Measurements from ENCODE around the gene RHPN2. TPM values are rescaled to one million over a fixed set of nuclear protein-coding genes. Genes with fewer than 3 reads are reported as not detected.
"Not testable (repeated sequence)": the region's sequence is repeated elsewhere in the genome, so short reads cannot be mapped to it uniquely, and the experiment has no call there.

RHPN2 gene
- total and polyA plus RNA-seq, 2 donors (not counting 3 experiments of a cell fraction or from before 2014, with no cell fraction given), result 2.3 to 2.7 TPM

DNA sequence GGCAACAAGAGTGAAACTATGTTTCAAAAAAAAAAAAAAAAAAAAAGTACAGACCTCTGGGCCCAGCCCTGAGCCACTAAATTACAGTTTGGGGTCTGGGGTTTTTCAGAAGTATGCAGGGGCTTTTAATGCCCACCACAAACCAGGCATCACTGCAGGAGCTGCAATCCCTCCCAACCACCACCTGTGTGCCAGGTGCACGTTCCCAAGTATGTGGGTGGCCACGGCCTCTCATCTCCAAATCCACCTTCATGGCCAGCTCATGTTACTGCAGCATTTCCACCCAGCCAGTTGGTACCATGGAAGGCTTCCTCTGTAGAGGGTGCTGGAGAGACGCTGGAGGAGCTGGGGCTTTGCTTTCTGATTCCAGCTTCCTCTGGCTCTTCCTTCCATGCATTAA is 119.4 kb downstream of the RHPN2 start:
- no peak overlapping the region for H3K4me2 ChIP-seq (ENCODE audit: insufficient read depth, low read length)
- no peak overlapping the region for H3K27ac ChIP-seq (ENCODE audit: insufficient read depth, low read depth, low read length)
- intact Hi-C loops (cut with micrococcal nuclease) (no loop called here), dilution Hi-C loops (cut with MboI; ENCODE audit: extremely low pct_ligation_motif_present, low sequenced_read_pairs) (no loop called here)
- H3K9me3 ChIP-seq (replicated peaks; ENCODE audit: control insufficient read depth, insufficient read depth, low read length), result no peaks in the 10 kb centered on the region
- BruUV-seq (replicated peaks), result no TSS peak
- peaks cover 9 to 26% of the 10 kb centered on the region in 2 experiments for H3K36me3 ChIP-seq (ENCODE audit: control insufficient read depth in 2 of 2, extremely low read depth in 1 of 2, insufficient read depth in 2 of 2, low read length in 2 of 2)
- H4K20me1 ChIP-seq (replicated peaks; ENCODE audit: control insufficient read depth, extremely low read depth, insufficient read depth, low read length), result no peaks in the 10 kb centered on the region
- no peaks in the 10 kb centered on the region for H3K79me2 ChIP-seq (ENCODE audit: control insufficient read depth, insufficient read depth, low read length)
- FAIRE-seq (no peak), DNase-seq (ENCODE audit: low read depth, low spot score) (no peak)
- H3K9me1 ChIP-seq (replicated peaks; ENCODE audit: control insufficient read depth, extremely low read depth, insufficient read depth, low read length), result no peaks in the 10 kb centered on the region
- H3K9ac ChIP-seq (replicated peaks; ENCODE audit: extremely low read depth, insufficient read depth, low read length), result no peak overlapping the region
- CTCF ChIA-PET, result no interaction called here
- TF ChIP-seq POLR2AphosphoS5 (IDR thresholded peaks at IDR 0.05; ENCODE audit: insufficient read depth, low read depth, low read length) (no peak), FOS (IDR thresholded peaks at IDR 0.05; ENCODE audit: borderline replicate concordance, insufficient read depth, low read length) (no peak), MYC (IDR thresholded peaks at IDR 0.05; ENCODE audit: low read depth, low read length) (no peak), POLR2A (IDR thresholded peaks at IDR 0.05; ENCODE audit: low read depth, low read length) (no peak)
- no peaks in the 10 kb centered on the region for H3K27me3 ChIP-seq (ENCODE audit: control insufficient read depth in 2 of 2, insufficient read depth in 2 of 2, low read length in 2 of 2)
- no peaks in the 10 kb centered on the region for H3K4me1 ChIP-seq (ENCODE audit: control insufficient read depth, extremely low read depth, insufficient read depth, low read length)
- no peak overlapping the region for H3K4me3 ChIP-seq (replicated peaks in 1 of 3; ENCODE audit: insufficient read depth in 1 of 3, low read depth in 1 of 3, low read length in 3 of 3)
- no peak overlapping the region for H2AFZ ChIP-seq (ENCODE audit: low read depth, low read length)
- POLR2A ChIA-PET, result no interaction called here

DNA sequence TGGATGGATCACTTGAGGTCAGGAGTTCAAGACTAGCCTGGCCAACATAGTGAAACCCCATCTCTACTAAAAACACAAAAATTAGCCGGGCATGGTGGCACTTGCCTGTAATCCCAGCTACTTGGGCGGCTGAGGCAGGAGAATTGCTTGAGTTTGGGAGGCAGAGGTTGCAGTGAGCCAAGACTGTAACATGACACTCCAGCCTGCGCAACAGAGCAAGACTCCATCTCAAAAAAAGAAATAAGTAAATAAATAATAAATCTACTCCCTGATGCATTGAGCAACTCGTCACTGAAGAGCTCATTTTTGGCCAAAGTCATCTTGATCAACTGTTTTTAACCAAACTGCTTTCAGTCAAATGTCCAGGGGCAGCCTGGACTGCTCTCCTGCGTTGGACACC is 123.4 kb downstream of the RHPN2 start:
- H3K4me1 ChIP-seq (ENCODE audit: control insufficient read depth, extremely low read depth, insufficient read depth, low read length); H3K27ac ChIP-seq (ENCODE audit: insufficient read depth, low read depth, low read length); H2AFZ ChIP-seq (ENCODE audit: low read depth, low read length); POLR2A ChIA-PET; intact Hi-C loops (cut with micrococcal nuclease); H3K79me2 ChIP-seq (ENCODE audit: control insufficient read depth, insufficient read depth, low read length); H3K9me1 ChIP-seq (replicated peaks; ENCODE audit: control insufficient read depth, extremely low read depth, insufficient read depth, low read length); BruUV-seq (replicated peaks); H3K9ac ChIP-seq (replicated peaks; ENCODE audit: extremely low read depth, insufficient read depth, low read length); CTCF ChIA-PET; H3K4me3 ChIP-seq (replicated peaks in 1 of 3; ENCODE audit: insufficient read depth in 1 of 3, low read depth in 1 of 3, low read length in 3 of 3); H3K4me2 ChIP-seq (ENCODE audit: insufficient read depth, low read length); H4K20me1 ChIP-seq (replicated peaks; ENCODE audit: control insufficient read depth, extremely low read depth, insufficient read depth, low read length); DNase-seq (ENCODE audit: low read depth, low spot score); H3K9me3 ChIP-seq (replicated peaks; ENCODE audit: control insufficient read depth, insufficient read depth, low read length); dilution Hi-C loops (cut with MboI; ENCODE audit: extremely low pct_ligation_motif_present, low sequenced_read_pairs); H3K27me3 ChIP-seq (ENCODE audit: control insufficient read depth in 2 of 2, insufficient read depth in 2 of 2, low read length in 2 of 2); FAIRE-seq: not testable (repeated sequence)
- H3K36me3 ChIP-seq (ENCODE audit: control insufficient read depth in 2 of 2, extremely low read depth in 1 of 2, insufficient read depth in 2 of 2, low read length in 2 of 2), result peaks cover 8 to 25% of the 10 kb centered on the region in 2 experiments
